NCI-H1930 (cell line): ENCODE measurements around the gene CTAGE9.

Source experiments
- DNase-seq, 2 experiments: peaks; one replicate each; lab custom pipeline; 2025; lab: John Stamatoyannopoulos, UW

The CTAGE9 gene

DNA sequence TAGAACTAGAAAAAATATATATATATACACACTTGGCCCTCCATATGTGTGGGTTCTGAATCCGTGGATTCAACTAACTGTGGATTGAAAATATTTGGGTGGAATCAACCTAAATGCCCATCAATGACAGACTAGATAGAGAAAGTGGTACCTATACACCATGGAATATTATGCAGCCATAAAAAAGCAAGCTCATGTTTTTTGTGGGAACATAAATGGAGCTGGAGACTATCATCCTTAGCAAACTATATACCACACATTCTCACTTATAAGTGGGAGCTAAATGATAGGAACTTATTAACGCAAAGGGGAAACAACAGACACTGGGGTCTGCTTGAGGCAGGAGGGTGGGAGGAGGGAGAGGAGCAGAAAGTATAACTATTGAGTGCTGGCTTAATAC is 37.6 kb downstream of the CTAGE9 start:
- no peak for DNase-seq

DNA sequence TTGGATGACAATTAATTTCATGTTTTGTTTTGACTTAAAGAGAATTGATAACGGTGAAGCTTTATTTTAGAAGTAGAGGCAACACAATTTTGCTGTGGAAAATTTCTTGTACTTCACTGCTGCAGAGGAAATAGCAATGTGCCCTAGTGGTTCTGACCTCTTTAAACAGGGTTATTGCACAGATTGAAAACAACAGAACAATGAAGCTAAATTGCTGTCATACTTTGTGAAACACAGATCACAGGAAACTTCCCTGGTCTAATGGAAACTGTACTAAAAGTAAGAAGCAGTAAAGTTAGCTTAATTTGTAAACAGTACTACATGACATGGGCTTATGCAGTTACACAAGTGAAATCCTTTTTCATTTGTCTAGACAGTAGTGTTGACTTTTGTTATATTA is 40.9 kb downstream of the CTAGE9 start:
- DNase-seq: no peak

GRCh38 chr6:131663578-131664165 is 47.1 kb downstream of the CTAGE9 start:
- no peak for DNase-seq

- DNase-seq: no peak
Observed at GRCh38 chr6:131660195-131660594, 50.6 kb downstream of the CTAGE9 start.
